HG02840 (cell line): ENCODE results near the gene UQCRH.

Source experiments
- ATAC-seq: cut with Tn5 transposase; IDR thresholded peaks from one replicate; pipeline ENCODE4 v1.9.1; 2021; ENCODE audit warnings: mild to moderate bottlenecking, moderate library complexity, moderate number of reproducible peaks; ENCODE audit not compliant: unreplicated experiment, low FRiP score

Gene UQCRH

GRCh38 chr1:46303038-46303871, at the start of gene UQCRH, which contains the start of gene LRRC41:
Gene UQCRH, plus strand, starts transcription at chr1:46303698. Its CDS starts 69 bp downstream, at chr1:46303767.
Gene LRRC41, minus strand, starts transcription at chr1:46303616. Its CDS starts 294 bp downstream, at chr1:46303322.
- ATAC-seq, result peak; percentile 82

GRCh38 chr1:46254668-46255067, 48.8 kb upstream of the UQCRH start:
- ATAC-seq, result no peak

GRCh38 chr1:46256523-46256922, 47.0 kb upstream of the UQCRH start:
- no peak for ATAC-seq

GRCh38 chr1:46262508-46262907, 41.0 kb upstream of the UQCRH start:
- no peak for ATAC-seq

- no peak for ATAC-seq
Measured at GRCh38 chr1:46263146-46263545, 40.4 kb upstream of the UQCRH start.

GRCh38 chr1:46268578-46268977, 34.9 kb upstream of the UQCRH start:
- ATAC-seq, result no peak

- ATAC-seq, result no peak
Measured at GRCh38 chr1:46274225-46275029, 29.1 kb upstream of the UQCRH start.

- no peak for ATAC-seq
Measured at GRCh38 chr1:46275030-46275337, 28.5 kb upstream of the UQCRH start.

GRCh38 chr1:46277658-46278373, 25.7 kb upstream of the UQCRH start:
- no peak for ATAC-seq

- no peak for ATAC-seq
Measured at GRCh38 chr1:46278807-46279206, 24.7 kb upstream of the UQCRH start.

- no peak for ATAC-seq
Measured at GRCh38 chr1:46280092-46280491, 23.4 kb upstream of the UQCRH start.

GRCh38 chr1:46281021-46281420, 22.5 kb upstream of the UQCRH start:
- ATAC-seq, result no peak

- no peak for ATAC-seq
Measured at GRCh38 chr1:46284058-46284457, 19.4 kb upstream of the UQCRH start.

- no peak for ATAC-seq
Measured at GRCh38 chr1:46284597-46285564, 18.6 kb upstream of the UQCRH start.

GRCh38 chr1:46285730-46286477, 17.6 kb upstream of the UQCRH start:
- ATAC-seq, result no peak

- ATAC-seq, result no peak
Measured at GRCh38 chr1:46288485-46289133, 14.9 kb upstream of the UQCRH start.

- no peak for ATAC-seq
Measured at GRCh38 chr1:46289134-46289494, 14.4 kb upstream of the UQCRH start.

- ATAC-seq, result no peak
Measured at GRCh38 chr1:46289976-46290375, 13.5 kb upstream of the UQCRH start.

- ATAC-seq, result no peak
Measured at GRCh38 chr1:46295306-46295705, 8.2 kb upstream of the UQCRH start.
